ENCODE data around the gene COL1A1.

The COL1A1 gene

GRCh38 chr17:50199803-50200456, 1.5 kb downstream of the COL1A1 start:
- DNase-seq (ENCODE audit: low spot score) = peak; percentile 55

GRCh38 chr17:50199211-50199802, 2.1 kb downstream of the COL1A1 start:
- DNase-seq (ENCODE audit: low spot score) = no peak

- peak; percentile 57 for DNase-seq (ENCODE audit: low spot score)
Observed at GRCh38 chr17:50198026-50198669, 3.3 kb downstream of the COL1A1 start.

- no peak for DNase-seq (ENCODE audit: low spot score)
Observed at GRCh38 chr17:50196826-50197225, 4.6 kb downstream of the COL1A1 start.

GRCh38 chr17:50196036-50196435, 5.4 kb downstream of the COL1A1 start:
- no peak for DNase-seq (ENCODE audit: low spot score)

GRCh38 chr17:50194934-50195865, 6.2 kb downstream of the COL1A1 start:
- DNase-seq (ENCODE audit: low spot score) = no peak

- DNase-seq (ENCODE audit: low spot score) = no peak
Observed at GRCh38 chr17:50194140-50194933, 7.1 kb downstream of the COL1A1 start.

GRCh38 chr17:50192618-50193291, 8.7 kb downstream of the COL1A1 start:
- DNase-seq (ENCODE audit: low spot score) = no peak

GRCh38 chr17:50192144-50192617, 9.2 kb downstream of the COL1A1 start:
- DNase-seq (ENCODE audit: low spot score) = no peak

GRCh38 chr17:50191359-50192143, 9.9 kb downstream of the COL1A1 start:
- no peak for DNase-seq (ENCODE audit: low spot score)

GRCh38 chr17:50190603-50191358, 10.7 kb downstream of the COL1A1 start:
- DNase-seq (ENCODE audit: low spot score) = no peak

- DNase-seq (ENCODE audit: low spot score) = no peak
Observed at GRCh38 chr17:50190293-50190602, 11.2 kb downstream of the COL1A1 start.

GRCh38 chr17:50189550-50190292, 11.7 kb downstream of the COL1A1 start:
- DNase-seq (ENCODE audit: low spot score) = no peak

GRCh38 chr17:50188921-50189549, 12.4 kb downstream of the COL1A1 start:
- no peak for DNase-seq (ENCODE audit: low spot score)

- DNase-seq (ENCODE audit: low spot score) = no peak
Observed at GRCh38 chr17:50188531-50188920, 12.9 kb downstream of the COL1A1 start.

GRCh38 chr17:50187751-50188530, 13.5 kb downstream of the COL1A1 start:
- DNase-seq (ENCODE audit: low spot score) = no peak

- DNase-seq (ENCODE audit: low spot score) = no peak
Observed at GRCh38 chr17:50187394-50187725, 14.1 kb downstream of the COL1A1 start.

All from activated CD4-positive, alpha-beta T cell treated with anti-CD3 and anti-CD28 coated beads, Interleukin-2, Interleukin-4, amounts not matched to agents 100 ng/mL and 50 ng/mL, durations not matched to agents 16 hours and 8 hours (primary cell).